Prostate gland (tissue), 2 donors: Measurements from ENCODE around the gene NEK10.

Source experiments
- POLR2A ChIP-seq: fragments of 450-650 bp; IDR thresholded peaks from one replicate; pipeline ENCODE4 v1.6.1; 2016; ENCODE audit warnings: antibody characterized with exemption, mild to moderate bottlenecking
- TF ChIP-seq, protein P1 (sequence below), 4 experiments: fragments of 200-600 bp in 2 of 4; fragments of 450-650 bp in 2 of 4; sonication (generic) in 2 of 4; IDR thresholded peaks; 1 replicate in 3 of 4; 2 replicates in 1 of 4; pipeline ENCODE4 v1.5.1; 2016 to 2019; ENCODE audit warnings: antibody characterized with exemption in 4 of 4, mild to moderate bottlenecking in 2 of 4, moderate library complexity in 2 of 4

DNA sequence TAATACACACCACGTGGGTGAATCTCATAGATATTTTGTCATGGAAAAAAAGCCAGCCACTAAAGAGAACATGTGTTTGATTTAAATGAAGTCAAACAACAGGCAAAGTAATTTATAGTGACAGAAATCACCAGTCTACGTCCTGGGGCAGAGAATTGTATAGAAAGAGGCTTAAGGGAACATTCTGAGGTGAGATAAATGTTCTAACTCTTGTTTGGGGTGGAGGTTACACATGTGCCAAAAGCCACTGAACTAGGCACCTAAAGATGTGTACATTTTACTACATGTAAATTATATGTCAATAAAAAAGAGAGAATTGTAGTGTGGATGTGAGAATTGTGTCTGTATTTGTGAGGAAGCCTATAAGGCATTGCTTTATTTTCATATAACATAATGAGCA is 184.9 kb downstream of the NEK10 start:
- no peak for TF ChIP-seq POLR2A
- TF ChIP-seq, protein P1, sequence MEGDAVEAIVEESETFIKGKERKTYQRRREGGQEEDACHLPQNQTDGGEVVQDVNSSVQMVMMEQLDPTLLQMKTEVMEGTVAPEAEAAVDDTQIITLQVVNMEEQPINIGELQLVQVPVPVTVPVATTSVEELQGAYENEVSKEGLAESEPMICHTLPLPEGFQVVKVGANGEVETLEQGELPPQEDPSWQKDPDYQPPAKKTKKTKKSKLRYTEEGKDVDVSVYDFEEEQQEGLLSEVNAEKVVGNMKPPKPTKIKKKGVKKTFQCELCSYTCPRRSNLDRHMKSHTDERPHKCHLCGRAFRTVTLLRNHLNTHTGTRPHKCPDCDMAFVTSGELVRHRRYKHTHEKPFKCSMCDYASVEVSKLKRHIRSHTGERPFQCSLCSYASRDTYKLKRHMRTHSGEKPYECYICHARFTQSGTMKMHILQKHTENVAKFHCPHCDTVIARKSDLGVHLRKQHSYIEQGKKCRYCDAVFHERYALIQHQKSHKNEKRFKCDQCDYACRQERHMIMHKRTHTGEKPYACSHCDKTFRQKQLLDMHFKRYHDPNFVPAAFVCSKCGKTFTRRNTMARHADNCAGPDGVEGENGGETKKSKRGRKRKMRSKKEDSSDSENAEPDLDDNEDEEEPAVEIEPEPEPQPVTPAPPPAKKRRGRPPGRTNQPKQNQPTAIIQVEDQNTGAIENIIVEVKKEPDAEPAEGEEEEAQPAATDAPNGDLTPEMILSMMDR (IDR thresholded peaks at IDR 0.05): no peak
